ENCODE measurements around the gene MSRB3.

The MSRB3 gene

DNA sequence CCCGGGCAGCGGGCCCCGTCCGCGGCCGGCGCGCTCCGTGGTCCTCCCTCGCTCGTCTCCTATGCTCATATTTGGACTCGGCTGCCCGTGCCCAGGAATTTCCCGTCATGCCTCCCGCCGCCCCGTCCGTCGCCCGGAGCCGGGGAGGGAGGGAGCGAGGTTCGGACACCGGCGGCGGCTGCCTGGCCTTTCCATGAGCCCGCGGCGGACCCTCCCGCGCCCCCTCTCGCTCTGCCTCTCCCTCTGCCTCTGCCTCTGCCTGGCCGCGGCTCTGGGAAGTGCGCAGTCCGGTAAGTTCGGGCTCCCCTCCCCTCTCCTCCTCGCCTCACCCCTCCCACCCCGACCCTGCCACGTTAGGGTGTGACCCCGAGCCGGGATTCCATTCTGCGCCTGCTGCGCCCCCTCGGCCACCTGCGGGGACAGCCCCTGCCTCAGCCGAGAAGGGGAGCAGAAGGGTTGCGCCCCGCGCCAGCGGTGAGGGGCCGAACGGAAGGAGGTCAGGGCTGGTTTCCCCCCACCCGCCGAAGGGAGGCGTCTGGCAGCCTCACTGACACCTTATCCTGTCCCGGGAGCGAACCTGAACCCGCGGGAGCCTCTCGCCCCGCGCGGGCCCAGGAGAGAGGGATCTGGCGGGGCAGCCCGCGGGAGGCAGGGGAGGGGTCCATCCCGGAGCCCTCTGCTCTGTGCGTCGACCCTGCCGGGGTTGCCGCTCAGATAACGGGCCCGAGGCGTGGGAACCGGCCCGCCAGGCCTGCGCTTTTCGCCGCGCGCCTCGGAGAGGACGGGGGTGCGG lies at the start of gene MSRB3:
Gene MSRB3 (plus strand): TSS at position 108 of the 793 bp plus-strand sequence. CDS start 29,897 bp downstream, outside the sequence.
- Histone ChIP-seq H3K36me3 (ENCODE audit: control insufficient read depth in 1 of 2, insufficient read depth in 2 of 2, low read length in 2 of 2) (peaks cover 0 to 4% of the 10 kb centered on the region in 2 donors), H3K4me1 (ENCODE audit: control insufficient read depth in 1 of 2, insufficient read depth in 2 of 2, low read length in 2 of 2) (peaks cover 0 to 19% of the 10 kb centered on the region in 2 donors), H3K27me3 (ENCODE audit: low read depth, low read length) (no peaks in the 10 kb centered on the region)

GRCh38 chr12:65229441-65229840 lies 49.0 kb upstream of the MSRB3 start:
- H3K4me3 ChIP-seq (ENCODE audit: low read depth in 1 of 2, low read length in 2 of 2), result no peak overlapping the region
- H3K9me3 ChIP-seq (ENCODE audit: control insufficient read depth in 1 of 2, low read length in 2 of 2), result peaks cover 4 to 6% of the 10 kb centered on the region in 2 donors
- H3K27ac ChIP-seq (ENCODE audit: low read length), result no peak overlapping the region
- peaks cover 0 to 15% of the 10 kb centered on the region in 2 donors for H3K36me3 ChIP-seq (ENCODE audit: control insufficient read depth in 1 of 2, insufficient read depth in 2 of 2, low read length in 2 of 2)
- H3K27me3 ChIP-seq (ENCODE audit: low read depth, low read length), result no peaks in the 10 kb centered on the region
- no peaks in the 10 kb centered on the region for H3K4me1 ChIP-seq (ENCODE audit: control insufficient read depth in 1 of 2, insufficient read depth in 2 of 2, low read length in 2 of 2)

More for the DNA sequence above, at the start of gene MSRB3:
- H3K4me3 ChIP-seq (ENCODE audit: low read depth in 1 of 2, low read length in 2 of 2), result peak within 1 kb of the TSS; percentile 76 to 92
- peak within 1 kb of the TSS; percentile 60 for H3K27ac ChIP-seq (ENCODE audit: low read length)
- no peaks in the 10 kb centered on the region for H3K9me3 ChIP-seq (ENCODE audit: control insufficient read depth in 1 of 2, low read length in 2 of 2)

DNA sequence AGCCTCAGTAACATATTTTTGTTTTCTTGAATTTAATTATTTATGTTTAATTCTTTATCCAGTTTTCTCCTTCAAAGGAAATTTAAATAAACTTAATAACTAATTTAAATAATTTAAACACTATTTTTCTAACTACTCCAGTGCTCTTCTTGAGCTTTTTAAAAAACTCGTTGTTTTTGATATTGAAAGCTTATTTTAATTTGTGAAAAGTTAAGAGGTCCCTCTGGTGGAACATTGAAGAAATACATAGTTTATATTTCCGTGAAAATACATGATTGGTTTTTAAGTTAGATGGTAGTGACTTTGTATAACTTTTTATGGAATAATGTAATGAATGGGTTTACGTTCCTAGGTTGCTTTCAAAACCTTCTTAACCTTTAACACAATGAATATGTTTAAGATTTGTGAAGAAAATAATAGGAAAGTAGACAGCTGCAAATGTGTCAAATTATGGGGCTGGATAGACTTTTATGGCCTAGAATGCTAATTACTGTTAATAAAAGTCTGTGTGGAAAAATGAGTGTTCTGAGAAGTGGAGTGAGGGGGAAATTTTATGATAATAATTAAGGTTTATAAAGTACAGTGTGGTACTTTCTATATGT lies 45.9 kb upstream of the MSRB3 start:
- Histone ChIP-seq H3K4me1 (ENCODE audit: control insufficient read depth in 1 of 2, insufficient read depth in 2 of 2, low read length in 2 of 2) (no peaks in the 10 kb centered on the region), H3K9me3 (ENCODE audit: control insufficient read depth in 1 of 2, low read length in 2 of 2) (peaks cover 4 to 6% of the 10 kb centered on the region in 2 donors), H3K4me3 (ENCODE audit: low read depth in 1 of 2, low read length in 2 of 2) (no peak overlapping the region), H3K36me3 (ENCODE audit: control insufficient read depth in 1 of 2, insufficient read depth in 2 of 2, low read length in 2 of 2) (peaks cover 0 to 15% of the 10 kb centered on the region in 2 donors), H3K27me3 (ENCODE audit: low read depth, low read length) (no peaks in the 10 kb centered on the region), H3K27ac (ENCODE audit: low read length) (no peak overlapping the region)

DNA sequence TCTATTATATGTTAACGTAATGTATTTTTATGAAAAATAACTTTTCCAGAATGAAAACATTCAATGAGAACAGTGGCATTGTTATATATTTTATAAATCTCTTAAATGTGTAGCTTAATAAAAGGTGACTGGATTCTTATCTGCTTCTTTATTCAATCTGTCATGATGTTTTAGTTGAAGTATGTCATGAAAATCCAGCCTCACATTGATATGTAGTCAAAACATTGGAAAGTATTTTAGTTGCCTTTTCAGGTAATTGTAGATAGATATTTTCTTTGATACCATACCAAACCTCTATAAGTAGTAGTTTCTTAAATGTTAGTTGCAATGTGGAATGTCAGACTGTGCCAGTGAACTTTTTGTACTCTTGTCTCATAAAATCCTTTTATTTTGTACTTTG lies 41.3 kb upstream of the MSRB3 start:
- Histone ChIP-seq H3K9me3 (ENCODE audit: control insufficient read depth in 1 of 2, low read length in 2 of 2) (no peaks in the 10 kb centered on the region), H3K36me3 (ENCODE audit: control insufficient read depth in 1 of 2, insufficient read depth in 2 of 2, low read length in 2 of 2) (peaks cover 14 to 16% of the 10 kb centered on the region in 2 donors), H3K27ac (ENCODE audit: low read length) (no peak overlapping the region), H3K4me3 (ENCODE audit: low read depth in 1 of 2, low read length in 2 of 2) (no peak overlapping the region), H3K4me1 (ENCODE audit: control insufficient read depth in 1 of 2, insufficient read depth in 2 of 2, low read length in 2 of 2) (no peaks in the 10 kb centered on the region), H3K27me3 (ENCODE audit: low read depth, low read length) (no peaks in the 10 kb centered on the region)

- Histone ChIP-seq H3K27ac (ENCODE audit: low read length) (no peak overlapping the region), H3K4me1 (ENCODE audit: control insufficient read depth in 1 of 2, insufficient read depth in 2 of 2, low read length in 2 of 2) (no peaks in the 10 kb centered on the region), H3K4me3 (ENCODE audit: low read depth in 1 of 2, low read length in 2 of 2) (no peak overlapping the region), H3K27me3 (ENCODE audit: low read depth, low read length) (no peaks in the 10 kb centered on the region), H3K9me3 (ENCODE audit: control insufficient read depth in 1 of 2, low read length in 2 of 2) (no peaks in the 10 kb centered on the region), H3K36me3 (ENCODE audit: control insufficient read depth in 1 of 2, insufficient read depth in 2 of 2, low read length in 2 of 2) (peaks cover 17 to 19% of the 10 kb centered on the region in 2 donors)
Observed at GRCh38 chr12:65238609-65239008, 39.9 kb upstream of the MSRB3 start.

GRCh38 chr12:65248656-65249633 lies 29.5 kb upstream of the MSRB3 start:
- Histone ChIP-seq H3K4me3 (ENCODE audit: low read depth in 1 of 2, low read length in 2 of 2) (no peak overlapping the region), H3K4me1 (ENCODE audit: control insufficient read depth in 1 of 2, insufficient read depth in 2 of 2, low read length in 2 of 2) (no peaks in the 10 kb centered on the region), H3K9me3 (ENCODE audit: control insufficient read depth in 1 of 2, low read length in 2 of 2) (no peaks in the 10 kb centered on the region), H3K27ac (ENCODE audit: low read length) (no peak overlapping the region), H3K27me3 (ENCODE audit: low read depth, low read length) (no peaks in the 10 kb centered on the region), H3K36me3 (ENCODE audit: control insufficient read depth in 1 of 2, insufficient read depth in 2 of 2, low read length in 2 of 2) (peaks cover 5 to 12% of the 10 kb centered on the region in 2 donors)

DNA sequence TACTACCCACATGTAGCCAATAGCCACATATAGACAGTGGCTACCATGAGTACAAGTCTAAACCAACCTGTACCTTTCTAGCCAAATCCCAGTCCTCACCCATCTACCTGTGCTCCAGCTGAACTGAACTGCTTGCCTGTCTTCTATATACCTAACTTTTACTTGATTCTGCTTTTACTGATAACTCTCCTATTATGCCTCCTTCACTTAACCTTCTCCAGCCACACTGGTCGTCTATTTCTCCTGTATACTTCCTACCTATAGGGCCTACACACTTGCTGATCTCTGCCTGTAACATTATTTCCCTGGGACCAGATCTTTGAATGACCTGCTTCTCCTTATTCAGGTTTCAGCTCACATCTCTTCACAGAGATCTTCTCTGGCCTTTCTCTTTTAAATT lies 26.0 kb upstream of the MSRB3 start:
- Histone ChIP-seq H3K4me1 (ENCODE audit: control insufficient read depth in 1 of 2, insufficient read depth in 2 of 2, low read length in 2 of 2) (no peaks in the 10 kb centered on the region), H3K9me3 (ENCODE audit: control insufficient read depth in 1 of 2, low read length in 2 of 2) (no peaks in the 10 kb centered on the region), H3K4me3 (ENCODE audit: low read depth in 1 of 2, low read length in 2 of 2) (no peak overlapping the region), H3K27me3 (ENCODE audit: low read depth, low read length) (no peaks in the 10 kb centered on the region), H3K36me3 (ENCODE audit: control insufficient read depth in 1 of 2, insufficient read depth in 2 of 2, low read length in 2 of 2) (no peaks in the 10 kb centered on the region), H3K27ac (ENCODE audit: low read length) (no peak overlapping the region)

GRCh38 chr12:65257986-65258385 lies 20.5 kb upstream of the MSRB3 start:
- Histone ChIP-seq H3K9me3 (ENCODE audit: control insufficient read depth in 1 of 2, low read length in 2 of 2) (no peaks in the 10 kb centered on the region), H3K4me1 (ENCODE audit: control insufficient read depth in 1 of 2, insufficient read depth in 2 of 2, low read length in 2 of 2) (no peaks in the 10 kb centered on the region), H3K27me3 (ENCODE audit: low read depth, low read length) (no peaks in the 10 kb centered on the region), H3K36me3 (ENCODE audit: control insufficient read depth in 1 of 2, insufficient read depth in 2 of 2, low read length in 2 of 2) (no peaks in the 10 kb centered on the region), H3K27ac (ENCODE audit: low read length) (no peak overlapping the region), H3K4me3 (ENCODE audit: low read depth in 1 of 2, low read length in 2 of 2) (no peak overlapping the region)

DNA sequence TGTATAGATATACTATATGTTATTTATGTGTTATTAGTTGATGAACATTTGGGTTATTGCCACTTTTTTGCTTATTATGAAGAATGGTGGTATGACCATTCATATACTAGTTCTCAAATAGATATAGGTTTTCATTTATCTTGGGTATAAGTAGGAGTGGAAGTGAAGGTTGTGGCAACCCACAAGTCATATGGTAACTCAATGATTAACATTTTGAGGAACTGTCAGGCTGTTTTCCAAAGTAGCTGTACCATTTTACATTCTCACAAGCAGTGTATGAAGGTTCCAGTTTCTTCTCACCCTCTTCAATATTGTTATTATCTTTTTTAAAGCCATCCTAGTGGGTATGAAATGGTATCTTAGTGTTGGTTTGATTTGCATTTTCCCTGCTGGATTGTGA lies 19.0 kb upstream of the MSRB3 start:
- H3K4me3 ChIP-seq (ENCODE audit: low read depth in 1 of 2, low read length in 2 of 2), result no peak overlapping the region
- no peaks in the 10 kb centered on the region for H3K4me1 ChIP-seq (ENCODE audit: control insufficient read depth in 1 of 2, insufficient read depth in 2 of 2, low read length in 2 of 2)
- H3K27ac ChIP-seq (ENCODE audit: low read length), result no peak overlapping the region
- no peaks in the 10 kb centered on the region for H3K9me3 ChIP-seq (ENCODE audit: control insufficient read depth in 1 of 2, low read length in 2 of 2)
- no peaks in the 10 kb centered on the region for H3K27me3 ChIP-seq (ENCODE audit: low read depth, low read length)
- no peaks in the 10 kb centered on the region for H3K36me3 ChIP-seq (ENCODE audit: control insufficient read depth in 1 of 2, insufficient read depth in 2 of 2, low read length in 2 of 2)

GRCh38 chr12:65263777-65264176 lies 14.7 kb upstream of the MSRB3 start:
- no peaks in the 10 kb centered on the region for H3K27me3 ChIP-seq (ENCODE audit: low read depth, low read length)
- H3K27ac ChIP-seq (ENCODE audit: low read length), result no peak overlapping the region
- H3K4me3 ChIP-seq (ENCODE audit: low read depth in 1 of 2, low read length in 2 of 2), result no peak overlapping the region
- H3K4me1 ChIP-seq (ENCODE audit: control insufficient read depth in 1 of 2, insufficient read depth in 2 of 2, low read length in 2 of 2), result no peaks in the 10 kb centered on the region
- H3K9me3 ChIP-seq (ENCODE audit: control insufficient read depth in 1 of 2, low read length in 2 of 2), result no peaks in the 10 kb centered on the region
- no peaks in the 10 kb centered on the region for H3K36me3 ChIP-seq (ENCODE audit: control insufficient read depth in 1 of 2, insufficient read depth in 2 of 2, low read length in 2 of 2)

GRCh38 chr12:65266408-65266807 lies 12.1 kb upstream of the MSRB3 start:
- H3K36me3 ChIP-seq (ENCODE audit: control insufficient read depth in 1 of 2, insufficient read depth in 2 of 2, low read length in 2 of 2), result no peaks in the 10 kb centered on the region
- H3K9me3 ChIP-seq (ENCODE audit: control insufficient read depth in 1 of 2, low read length in 2 of 2), result no peaks in the 10 kb centered on the region
- H3K27me3 ChIP-seq (ENCODE audit: low read depth, low read length), result no peaks in the 10 kb centered on the region
- no peaks in the 10 kb centered on the region for H3K4me1 ChIP-seq (ENCODE audit: control insufficient read depth in 1 of 2, insufficient read depth in 2 of 2, low read length in 2 of 2)
- H3K4me3 ChIP-seq (ENCODE audit: low read depth in 1 of 2, low read length in 2 of 2), result no peak overlapping the region
- H3K27ac ChIP-seq (ENCODE audit: low read length), result no peak overlapping the region
